Aorta (tissue), 5 donors: Measurements from ENCODE around the gene MAML3. TPM values are rescaled to one million over a fixed set of nuclear protein-coding genes. Genes with fewer than 3 reads are reported as not detected.

Experiments used
- ATAC-seq: fragments of 200-7000 bp; cut with Tn5 transposase; one replicate; pipeline ENCODE4 v1.9.1; 2022; ENCODE audit warnings: moderate library complexity; ENCODE audit not compliant: low FRiP score
- DNase-seq, 2 donors: peaks; one replicate each; pipeline ENCODE4 v3.0.0-alpha.2; 2020
- H3K27ac ChIP-seq, 2 donors: one replicate each; pipeline ENCODE4 v1.5.1; 2013; ENCODE audit warnings: low read length in 2 of 2, mild to moderate bottlenecking in 2 of 2, moderate library complexity in 2 of 2, control low read depth in 1 of 2, inconsistent platforms in 1 of 2, low read depth in 1 of 2
- H3K27me3 ChIP-seq, 2 donors: one replicate each; pipeline ENCODE4 v1.6.1; 2013; ENCODE audit warnings: control low read depth in 1 of 2, low read length in 1 of 2, mild to moderate bottlenecking in 1 of 2, moderate library complexity in 1 of 2; ENCODE audit not compliant: insufficient read depth in 2 of 2, control insufficient read depth in 1 of 2
- H3K36me3 ChIP-seq, 2 donors: one replicate each; pipeline ENCODE4 v1.6.1; 2013; ENCODE audit warnings: control low read depth in 1 of 2, low read length in 1 of 2, mild to moderate bottlenecking in 1 of 2; ENCODE audit not compliant: insufficient read depth in 2 of 2, control insufficient read depth in 1 of 2
- H3K4me1 ChIP-seq, 2 donors: one replicate each; pipeline ENCODE4 v1.6.1; 2013; ENCODE audit warnings: low read length in 2 of 2, control low read depth in 1 of 2, mild to moderate bottlenecking in 1 of 2, moderate library complexity in 1 of 2; ENCODE audit not compliant: insufficient read depth in 2 of 2, control insufficient read depth in 1 of 2
- H3K4me3 ChIP-seq, 2 donors: one replicate each; pipeline ENCODE4 v1.5.1; 2013; ENCODE audit warnings: low read length in 2 of 2, control low read depth in 1 of 2, mild to moderate bottlenecking in 1 of 2
- H3K9me3 ChIP-seq: one replicate; pipeline ENCODE4 v1.6.1; 2013; ENCODE audit warnings: mild to moderate bottlenecking, low read length; ENCODE audit not compliant: control insufficient read depth
- WGBS, 2 donors: extraction: QIAGEN DNeasy Blood & Tissue Kit; methylation state at CpG; one replicate each; pipeline ENCODE4 v1.1.7; 2013; 5-methylcytosine and 5-hydroxymethylcytosine counted together
- intact Hi-C, 2 donors: fragments of 100-400 bp; cut with DNase I; formaldehyde crosslinking; loops; one replicate each; pipeline versions ENCODE4 v1.14.2 to v1.15.0; 2022
- polyA plus RNA-seq, 2 donors: library from polyadenylated mRNA; stranded (reverse); fragments of 200-250 nt; gene quantifications; one replicate each; pipeline ENCODE4 v1.2.3, GENCODE V29; 2013
- total RNA-seq, 2 donors: library from RNA; stranded (reverse); fragmentation: NEBNext Ultra II Directional; extraction: Animal tissue kit (Norgen Biotek cat#: 25700); gene quantifications; one replicate each; pipeline ENCODE4 v1.2.1, GENCODE V29; 2021
- donor health status: healthy with polysubstance abuse.
- donor health status: Bipolar disorder and iron deficiency.
- donor health status: DM: no; HTN: no; CAD: no.
- donor health status: DM: no; HTN: no; CAD: no.
- donor health status: DM: yes; HTN: yes; CAD: no.

The MAML3 gene
- total and polyA plus RNA-seq, 4 donors: 0.79 to 10.5 (median 4.9) TPM

- Histone ChIP-seq H3K27ac (no peak overlapping the region), H3K27me3 (no peaks in the 10 kb centered on the region), H3K4me1 (no peaks in the 10 kb centered on the region), H3K9me3 (no peaks in the 10 kb centered on the region), H3K36me3 (no peaks in the 10 kb centered on the region), H3K4me3 (no peak overlapping the region)
- 64 to 92% methylated on average over 4 of the region's 4 CpGs for WGBS, 2 donors
- intact Hi-C loops: no loop called here
- DNase-seq (no peak), ATAC-seq (no peak)
Measured at GRCh38 chr4:139776235-139776634, 377.7 kb downstream of the MAML3 start.

DNA sequence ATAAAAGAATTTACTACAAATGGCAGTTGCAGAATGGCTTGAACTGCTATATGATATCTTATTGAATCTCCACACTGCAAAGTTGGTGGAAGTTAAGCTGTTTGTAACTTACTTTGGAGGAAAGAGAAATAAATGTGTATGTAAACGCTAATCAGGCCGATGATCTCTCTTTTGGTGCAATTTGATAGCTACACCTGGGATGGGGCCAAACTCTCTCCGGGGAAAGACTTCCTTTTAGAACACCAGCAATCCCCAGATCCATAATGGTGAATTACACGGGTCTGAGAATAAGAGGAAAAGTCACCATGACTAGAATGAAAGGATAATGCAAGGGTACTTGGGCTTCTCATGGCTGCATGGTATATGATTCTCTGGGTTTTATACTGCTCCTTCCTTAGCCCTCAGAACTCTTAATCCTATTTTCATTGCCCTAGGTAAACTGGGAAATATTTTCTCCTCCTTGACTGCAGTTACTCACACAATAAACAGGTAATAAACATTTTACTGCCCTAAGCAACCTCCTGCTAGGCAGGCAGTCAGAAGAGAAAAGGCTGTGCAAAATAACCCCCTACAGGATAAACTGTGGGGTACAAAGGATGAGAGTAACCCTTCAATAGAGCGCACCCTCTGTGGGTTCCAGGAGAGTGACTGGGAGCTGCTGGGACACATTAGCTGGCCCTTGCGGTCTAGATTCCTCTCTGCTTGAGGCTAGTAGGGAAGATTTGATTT, 379.1 kb downstream of the MAML3 start:
- H3K27me3 ChIP-seq: no peaks in the 10 kb centered on the region
- DNase-seq: no peak
- no peaks in the 10 kb centered on the region for H3K36me3 ChIP-seq
- H3K4me3 ChIP-seq: no peak overlapping the region
- no peaks in the 10 kb centered on the region for H3K4me1 ChIP-seq
- H3K27ac ChIP-seq: no peak overlapping the region
- ATAC-seq: no peak
- intact Hi-C loops: no loop called here
- no peaks in the 10 kb centered on the region for H3K9me3 ChIP-seq
- WGBS, 2 donors: 84 to 90% methylated on average over 6 of the region's 6 CpGs

DNA sequence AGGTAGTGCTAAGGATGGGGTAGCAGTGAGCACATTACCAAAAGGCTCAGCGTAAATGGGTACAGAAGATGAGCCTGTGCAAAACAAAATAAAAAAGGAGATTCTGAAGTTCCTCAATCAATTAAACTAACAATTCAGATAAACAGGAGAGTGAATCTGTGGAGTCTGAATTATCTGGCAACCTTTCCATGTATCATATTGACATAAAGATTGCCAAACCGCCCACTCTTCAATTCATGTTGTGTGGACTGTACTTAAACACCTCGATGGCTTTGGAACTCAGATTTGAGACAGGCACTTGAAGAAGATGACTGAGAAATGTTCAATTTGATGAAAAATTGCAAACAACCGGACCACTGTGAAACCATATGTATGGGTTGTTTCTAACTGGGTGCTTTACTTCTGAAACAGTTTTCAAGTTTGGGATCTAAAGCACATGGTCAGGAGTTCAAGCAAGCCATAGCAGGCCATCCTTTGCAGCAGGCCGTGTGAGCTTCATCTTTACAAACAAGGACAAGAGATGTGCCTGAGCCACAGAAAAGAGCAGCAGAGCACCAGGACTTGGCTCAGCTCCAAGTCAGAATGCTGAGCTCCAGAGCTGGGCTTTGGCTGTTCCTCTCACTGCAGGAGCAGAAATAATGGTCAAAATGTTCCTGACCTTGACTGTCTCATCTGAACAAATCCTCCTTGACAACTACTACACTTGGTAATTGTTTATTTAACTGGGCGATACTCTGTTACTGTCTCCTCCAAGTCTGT, 380.2 kb downstream of the MAML3 start:
- WGBS, 2 donors: 78 to 86% methylated on average over 6 of the region's 6 CpGs
- no peaks in the 10 kb centered on the region for H3K9me3 ChIP-seq
- ATAC-seq: no peak

GRCh38 chr4:139770361-139770760, 383.6 kb downstream of the MAML3 start:
- H3K4me3 ChIP-seq: no peak overlapping the region
- intact Hi-C loops: no loop called here
- 83 to 91% methylated on average over 4 of the region's 4 CpGs for WGBS, 2 donors
- H3K9me3 ChIP-seq: no peaks in the 10 kb centered on the region
- no peak for DNase-seq
- ATAC-seq: peak; percentile 76
- H3K4me1 ChIP-seq: no peaks in the 10 kb centered on the region
- H3K36me3 ChIP-seq: no peaks in the 10 kb centered on the region
- no peak overlapping the region for H3K27ac ChIP-seq
- no peaks in the 10 kb centered on the region for H3K27me3 ChIP-seq

More for the DNA sequence above, 380.2 kb downstream of the MAML3 start:
- DNase-seq: no peak
- intact Hi-C loops: no loop called here
- no peak overlapping the region for H3K4me3 ChIP-seq
- H3K27ac ChIP-seq: no peak overlapping the region
- no peaks in the 10 kb centered on the region for H3K4me1 ChIP-seq
- no peaks in the 10 kb centered on the region for H3K36me3 ChIP-seq
- H3K27me3 ChIP-seq: no peaks in the 10 kb centered on the region

GRCh38 chr4:139769364-139769763, 384.6 kb downstream of the MAML3 start:
- Histone ChIP-seq H3K27ac (no peak overlapping the region), H3K4me1 (no peaks in the 10 kb centered on the region), H3K9me3 (no peaks in the 10 kb centered on the region), H3K36me3 (no peaks in the 10 kb centered on the region), H3K4me3 (no peak overlapping the region), H3K27me3 (no peaks in the 10 kb centered on the region)
- intact Hi-C loops: no loop called here
- no peak for ATAC-seq
- 68 to 72% methylated on average over 4 of the region's 4 CpGs for WGBS, 2 donors
- no peak for DNase-seq

DNA sequence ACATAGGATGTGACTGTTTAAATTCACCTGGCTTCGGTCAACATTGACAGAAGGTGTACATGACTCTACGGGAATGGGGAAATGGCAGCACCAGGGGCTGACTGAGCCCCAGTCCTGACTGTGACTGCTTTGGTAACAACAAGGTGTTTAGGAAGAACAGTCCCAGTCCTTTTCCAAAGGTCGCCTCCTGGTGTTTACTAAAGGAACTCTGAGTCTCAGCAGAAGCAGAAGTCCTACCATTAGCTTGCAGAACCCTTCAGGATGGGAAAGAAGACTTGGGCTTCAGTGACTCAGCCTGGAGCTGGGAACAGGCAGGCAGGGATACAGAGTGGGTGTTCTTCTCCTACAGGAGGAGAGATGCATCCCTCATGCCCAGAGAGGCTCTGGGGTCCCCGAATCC, 385.1 kb downstream of the MAML3 start:
- H3K9me3 ChIP-seq: no peaks in the 10 kb centered on the region
- H3K4me1 ChIP-seq: no peaks in the 10 kb centered on the region
- no peaks in the 10 kb centered on the region for H3K36me3 ChIP-seq
- 97 to 98% methylated on average over 4 of the region's 4 CpGs for WGBS, 2 donors
- DNase-seq (no peak), ATAC-seq (no peak)
- intact Hi-C loops: no loop called here
- no peak overlapping the region for H3K4me3 ChIP-seq
- H3K27ac ChIP-seq: no peak overlapping the region
- no peaks in the 10 kb centered on the region for H3K27me3 ChIP-seq

DNA sequence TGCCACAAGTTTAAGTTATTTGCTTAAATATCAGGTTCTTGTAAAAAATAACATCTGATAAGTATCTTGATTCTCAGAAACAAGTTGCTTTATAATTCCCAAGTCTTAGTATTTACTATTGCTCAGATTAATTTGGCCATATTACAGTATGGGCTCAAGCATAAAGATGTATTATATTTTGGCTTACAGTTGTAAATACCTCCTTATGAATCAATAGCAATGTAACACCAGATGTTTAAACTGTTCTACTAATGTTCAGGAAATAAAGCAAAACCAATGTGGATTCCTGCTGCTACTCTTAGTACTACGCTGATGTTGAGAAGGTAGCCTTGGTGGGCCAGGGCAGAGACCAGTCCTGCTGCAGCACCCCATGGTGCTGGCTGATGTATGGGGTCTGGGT, 385.6 kb downstream of the MAML3 start:
- intact Hi-C loops: no loop called here
- DNase-seq: no peak
- peaks cover 0 to under 1% of the 10 kb centered on the region in 2 donors for H3K4me1 ChIP-seq
- no peaks in the 10 kb centered on the region for H3K9me3 ChIP-seq
- H3K36me3 ChIP-seq: no peaks in the 10 kb centered on the region
- 87 to 94% methylated on average over 1 of the region's 1 CpG for WGBS, 2 donors
- H3K27me3 ChIP-seq: no peaks in the 10 kb centered on the region
- no peak overlapping the region for H3K4me3 ChIP-seq
- no peak for ATAC-seq
- H3K27ac ChIP-seq: no peak overlapping the region

DNA sequence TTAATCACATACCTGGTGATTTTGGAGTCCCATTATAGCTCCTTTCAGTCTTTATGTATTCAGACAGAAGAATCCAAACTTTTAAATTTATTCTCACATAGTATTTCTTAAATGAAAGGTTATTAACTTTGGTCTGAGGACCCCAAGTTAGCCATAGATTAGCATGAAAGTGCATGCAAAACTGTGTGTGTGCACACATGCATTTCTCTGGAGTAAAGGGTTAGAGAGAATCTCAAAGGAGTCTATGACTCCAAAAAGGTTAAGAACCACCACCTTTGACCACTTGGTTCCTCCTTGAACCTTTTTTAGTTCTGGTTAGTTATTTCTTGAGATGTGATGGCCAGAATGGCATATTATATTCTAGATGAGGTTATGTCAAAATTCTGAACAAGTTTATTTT, 386.4 kb downstream of the MAML3 start:
- no peaks in the 10 kb centered on the region for H3K36me3 ChIP-seq
- H3K27ac ChIP-seq: no peak overlapping the region
- intact Hi-C loops: no loop called here
- DNase-seq: no peak
- no peak overlapping the region for H3K4me3 ChIP-seq
- H3K9me3 ChIP-seq: no peaks in the 10 kb centered on the region
- no peaks in the 10 kb centered on the region for H3K27me3 ChIP-seq
- no peak for ATAC-seq
- H3K4me1 ChIP-seq: peaks cover 3% of the 10 kb centered on the region in 2 donors

GRCh38 chr4:139767168-139767567, 386.8 kb downstream of the MAML3 start:
- DNase-seq (no peak), ATAC-seq (no peak)
- intact Hi-C loops: no loop called here
- H3K27ac ChIP-seq: no peak overlapping the region
- no peaks in the 10 kb centered on the region for H3K27me3 ChIP-seq
- 96% methylated on average over 6 of the region's 6 CpGs for WGBS, 2 donors
- H3K36me3 ChIP-seq: no peaks in the 10 kb centered on the region
- H3K4me1 ChIP-seq: peaks cover 3% of the 10 kb centered on the region in 2 donors
- no peaks in the 10 kb centered on the region for H3K9me3 ChIP-seq
- H3K4me3 ChIP-seq: no peak overlapping the region
